Suprapubic skin (tissue), 4 donors: ENCODE results near the gene ASS1.

Experiments
- POLR2A ChIP-seq, 2 donors: fragments of 450-650 bp; IDR thresholded peaks; one replicate each; pipeline ENCODE4 v1.6.1; 2017; ENCODE audit warnings: antibody characterized with exemption in 2 of 2, mild to moderate bottlenecking in 2 of 2, moderate library complexity in 2 of 2
- POLR2AphosphoS5 ChIP-seq, 3 donors: sonication (generic); formaldehyde crosslinking; IDR thresholded peaks; one replicate each; pipeline ENCODE4 v1.6.1; 2017; ENCODE audit warnings: antibody characterized with exemption in 3 of 3
- TF ChIP-seq, protein P1 (sequence below), 2 donors: fragments of 200-600 bp in 1 of 2; fragments of 450-650 bp in 1 of 2; sonication (generic) in 1 of 2; IDR thresholded peaks; one replicate each; pipeline ENCODE4 v1.5.1; 2016 to 2019; ENCODE audit warnings: antibody characterized with exemption in 2 of 2, mild to moderate bottlenecking in 1 of 2, moderate library complexity in 1 of 2

DNA sequence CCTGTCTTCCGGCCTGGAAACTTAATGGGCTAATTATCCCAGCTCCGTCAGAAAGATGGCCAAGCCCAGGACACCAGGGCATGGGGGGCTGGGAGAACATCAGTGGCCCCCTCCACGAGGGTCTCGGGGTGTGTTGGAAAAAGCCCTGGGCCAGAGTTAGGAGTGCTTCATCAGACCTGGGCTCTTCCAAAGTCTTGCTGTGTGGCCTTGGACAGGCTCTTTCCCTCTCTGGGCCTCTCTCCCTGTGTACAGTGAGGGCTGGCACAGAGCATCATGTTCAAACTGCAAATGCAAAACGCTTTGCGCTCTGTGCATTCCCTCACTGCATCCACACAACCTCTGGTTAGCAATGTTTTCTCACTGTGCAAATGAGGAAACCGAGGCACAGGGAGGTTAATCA, 48.3 kb downstream of the ASS1 start:
- TF ChIP-seq, protein P1, sequence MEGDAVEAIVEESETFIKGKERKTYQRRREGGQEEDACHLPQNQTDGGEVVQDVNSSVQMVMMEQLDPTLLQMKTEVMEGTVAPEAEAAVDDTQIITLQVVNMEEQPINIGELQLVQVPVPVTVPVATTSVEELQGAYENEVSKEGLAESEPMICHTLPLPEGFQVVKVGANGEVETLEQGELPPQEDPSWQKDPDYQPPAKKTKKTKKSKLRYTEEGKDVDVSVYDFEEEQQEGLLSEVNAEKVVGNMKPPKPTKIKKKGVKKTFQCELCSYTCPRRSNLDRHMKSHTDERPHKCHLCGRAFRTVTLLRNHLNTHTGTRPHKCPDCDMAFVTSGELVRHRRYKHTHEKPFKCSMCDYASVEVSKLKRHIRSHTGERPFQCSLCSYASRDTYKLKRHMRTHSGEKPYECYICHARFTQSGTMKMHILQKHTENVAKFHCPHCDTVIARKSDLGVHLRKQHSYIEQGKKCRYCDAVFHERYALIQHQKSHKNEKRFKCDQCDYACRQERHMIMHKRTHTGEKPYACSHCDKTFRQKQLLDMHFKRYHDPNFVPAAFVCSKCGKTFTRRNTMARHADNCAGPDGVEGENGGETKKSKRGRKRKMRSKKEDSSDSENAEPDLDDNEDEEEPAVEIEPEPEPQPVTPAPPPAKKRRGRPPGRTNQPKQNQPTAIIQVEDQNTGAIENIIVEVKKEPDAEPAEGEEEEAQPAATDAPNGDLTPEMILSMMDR (IDR thresholded peaks at IDR 0.05) = no peak
- TF ChIP-seq POLR2A (IDR thresholded peaks at IDR 0.05) (no peak), POLR2AphosphoS5 (IDR thresholded peaks at IDR 0.05) (no peak)
